ENCODE measurements around the gene YIPF5. TPM values are rescaled to one million over a fixed set of nuclear protein-coding genes. Genes with fewer than 3 reads are reported as not detected.
A peak's percentile ranks its signal among the peaks of the same experiment; 100 is the strongest.

YIPF5 gene
- total RNA-seq, 4 donors from 2014 or later: 15.5 to 26.5 (median 19.5) TPM

GRCh38 chr5:144191531-144191930, 21.1 kb upstream of the YIPF5 start:
- H3K9me3 ChIP-seq: no peaks in the 10 kb centered on the region
- H3K27me3 ChIP-seq: no peaks in the 10 kb centered on the region
- no peak for DNase-seq
- in situ Hi-C loops (cut with MboI; ENCODE audit: low sequenced_read_pairs in 4 of 4) (loop anchor here in 2 of 4 donors (25.0 kb wide), 1 partner anchor 1646 kb away; the partner anchor contains the start of gene PRELID2 (in 2 of the 2)), intact Hi-C loops (cut with DNase I; ENCODE audit: low total_unique reads) (no loop called here)
- no peaks in the 10 kb centered on the region for H3K36me3 ChIP-seq
- H3K27ac ChIP-seq: no peak overlapping the region
- TF ChIP-seq, protein P1, sequence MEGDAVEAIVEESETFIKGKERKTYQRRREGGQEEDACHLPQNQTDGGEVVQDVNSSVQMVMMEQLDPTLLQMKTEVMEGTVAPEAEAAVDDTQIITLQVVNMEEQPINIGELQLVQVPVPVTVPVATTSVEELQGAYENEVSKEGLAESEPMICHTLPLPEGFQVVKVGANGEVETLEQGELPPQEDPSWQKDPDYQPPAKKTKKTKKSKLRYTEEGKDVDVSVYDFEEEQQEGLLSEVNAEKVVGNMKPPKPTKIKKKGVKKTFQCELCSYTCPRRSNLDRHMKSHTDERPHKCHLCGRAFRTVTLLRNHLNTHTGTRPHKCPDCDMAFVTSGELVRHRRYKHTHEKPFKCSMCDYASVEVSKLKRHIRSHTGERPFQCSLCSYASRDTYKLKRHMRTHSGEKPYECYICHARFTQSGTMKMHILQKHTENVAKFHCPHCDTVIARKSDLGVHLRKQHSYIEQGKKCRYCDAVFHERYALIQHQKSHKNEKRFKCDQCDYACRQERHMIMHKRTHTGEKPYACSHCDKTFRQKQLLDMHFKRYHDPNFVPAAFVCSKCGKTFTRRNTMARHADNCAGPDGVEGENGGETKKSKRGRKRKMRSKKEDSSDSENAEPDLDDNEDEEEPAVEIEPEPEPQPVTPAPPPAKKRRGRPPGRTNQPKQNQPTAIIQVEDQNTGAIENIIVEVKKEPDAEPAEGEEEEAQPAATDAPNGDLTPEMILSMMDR (IDR thresholded peaks at IDR 0.05 in 4 of 5, conservative IDR thresholded peaks at IDR 0.05 in 1 of 5): no peak
- no peak for TF ChIP-seq POLR2A (IDR thresholded peaks at IDR 0.05)
- H3K4me1 ChIP-seq: peaks cover 5 to 6% of the 10 kb centered on the region in 2 donors
- no peak for ATAC-seq
- no peak overlapping the region for H3K4me3 ChIP-seq

DNA sequence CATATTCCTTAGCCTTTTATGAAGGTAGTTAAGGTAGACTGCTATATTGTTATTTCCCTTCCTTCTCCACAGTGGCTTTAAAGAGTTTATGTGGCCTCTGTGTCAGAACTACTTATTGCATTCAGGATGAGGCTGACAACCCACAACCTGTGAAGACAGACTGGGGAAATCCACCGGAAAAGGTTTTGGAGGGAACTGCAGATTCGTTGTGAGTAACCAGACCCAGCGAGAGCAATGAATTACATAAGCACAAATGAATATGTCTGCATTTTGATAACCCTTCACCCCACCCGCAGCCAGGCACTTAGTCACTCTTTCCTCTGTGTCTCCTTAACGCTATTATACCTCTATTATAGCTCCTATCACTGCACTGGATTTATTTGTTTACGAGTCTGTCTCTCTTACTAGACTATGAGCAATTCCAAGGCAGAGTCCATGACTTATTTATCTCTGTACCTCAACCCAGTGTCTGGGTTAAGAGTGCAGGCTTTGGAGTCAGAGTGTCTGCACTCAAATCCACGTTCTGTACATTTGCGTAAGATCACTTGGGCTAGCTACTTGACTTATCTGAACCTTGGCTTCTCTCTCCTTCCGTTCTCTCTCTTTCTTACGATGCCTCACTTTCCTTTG, 19.5 kb upstream of the YIPF5 start:
- intact Hi-C loops (cut with DNase I; ENCODE audit: low total_unique reads): no loop called here
- no peaks in the 10 kb centered on the region for H3K9me3 ChIP-seq
- in situ Hi-C loops (cut with MboI; ENCODE audit: low sequenced_read_pairs in 4 of 4): loop anchor here in 2 of 4 donors (25.0 kb wide), 1 partner anchor 1647 kb away; the partner anchor contains the start of gene PRELID2 (in 2 of the 2)
- no peaks in the 10 kb centered on the region for H3K36me3 ChIP-seq
- TF ChIP-seq, protein P1 (IDR thresholded peaks at IDR 0.05 in 4 of 5, conservative IDR thresholded peaks at IDR 0.05 in 1 of 5): no peak
- TF ChIP-seq POLR2A (IDR thresholded peaks at IDR 0.05): no peak
- peaks cover 5 to 6% of the 10 kb centered on the region in 2 donors for H3K4me1 ChIP-seq
- no peak overlapping the region for H3K27ac ChIP-seq
- H3K4me3 ChIP-seq: no peak overlapping the region
- no peak for DNase-seq
- no peak for ATAC-seq
- no peaks in the 10 kb centered on the region for H3K27me3 ChIP-seq

DNA sequence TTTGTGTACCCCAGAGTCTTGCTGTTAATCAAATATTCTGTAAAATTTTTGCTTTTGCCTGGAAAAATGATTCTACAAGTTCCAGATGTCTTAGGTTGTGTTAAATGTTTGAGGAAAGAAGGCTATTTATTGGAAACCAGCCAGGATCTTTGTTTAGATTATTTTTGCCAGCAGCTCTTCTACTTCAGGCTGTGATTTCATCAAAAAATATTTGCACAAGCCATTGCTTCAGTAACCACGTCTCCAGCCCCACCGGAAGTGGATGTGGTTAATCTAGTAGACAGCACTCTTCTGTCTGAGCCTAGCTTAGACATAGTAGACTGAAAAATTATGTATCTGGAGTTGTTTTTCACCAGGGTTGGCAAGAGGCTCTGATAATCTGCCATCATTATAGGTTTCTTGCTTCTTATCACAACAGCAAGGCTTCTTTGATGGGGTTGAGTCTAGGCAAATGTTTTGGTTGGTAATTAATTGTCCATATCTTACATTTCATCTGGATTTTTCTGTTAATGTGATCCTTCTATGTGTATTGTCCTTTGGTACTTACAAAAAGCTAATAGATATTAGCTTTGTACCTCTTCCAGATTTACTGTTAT, 17.3 kb upstream of the YIPF5 start:
- no peaks in the 10 kb centered on the region for H3K36me3 ChIP-seq
- H3K4me1 ChIP-seq: peaks cover 5 to 6% of the 10 kb centered on the region in 2 donors
- in situ Hi-C loops (cut with MboI; ENCODE audit: low sequenced_read_pairs in 4 of 4): loop anchor here in 2 of 4 donors (25.0 kb wide), 1 partner anchor 1650 kb away; the partner anchor contains the start of gene PRELID2 (in 2 of the 2)
- H3K27me3 ChIP-seq: no peaks in the 10 kb centered on the region
- TF ChIP-seq, protein P1 (IDR thresholded peaks at IDR 0.05 in 4 of 5, conservative IDR thresholded peaks at IDR 0.05 in 1 of 5): no peak
- TF ChIP-seq POLR2A (IDR thresholded peaks at IDR 0.05): no peak
- no peak overlapping the region for H3K4me3 ChIP-seq
- ATAC-seq: no peak
- no peak for DNase-seq
- no peaks in the 10 kb centered on the region for H3K9me3 ChIP-seq
- intact Hi-C loops (cut with DNase I; ENCODE audit: low total_unique reads): no loop called here
- no peak overlapping the region for H3K27ac ChIP-seq

DNA sequence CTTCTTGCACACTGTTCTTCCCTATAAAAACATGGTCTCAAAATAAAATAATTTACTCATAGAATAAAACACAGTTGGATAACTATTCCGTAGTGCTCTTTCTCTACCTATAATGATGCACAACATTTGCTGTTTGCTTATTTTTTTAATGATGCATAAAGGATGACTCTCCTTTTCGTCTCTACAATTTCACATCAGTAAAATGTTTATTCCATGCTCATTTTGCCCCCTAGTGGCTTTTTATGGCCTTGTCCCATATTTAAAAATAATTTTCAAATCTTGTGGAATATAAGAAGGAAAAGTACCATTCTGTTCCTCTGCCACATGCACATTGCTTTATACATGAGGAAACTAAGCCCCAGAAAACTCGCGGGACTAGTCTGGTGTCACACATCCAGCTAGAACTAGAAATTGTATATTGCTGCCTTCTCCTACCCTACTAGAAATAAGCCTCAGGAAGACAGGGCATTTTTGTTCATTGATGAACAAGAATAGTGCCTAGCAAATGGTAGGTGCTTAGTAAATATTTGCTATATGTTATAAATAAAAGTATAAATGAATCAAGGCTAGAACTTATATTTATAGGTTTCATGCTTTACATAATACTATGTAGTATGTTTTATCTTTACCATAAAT, 12.9 kb upstream of the YIPF5 start:
- intact Hi-C loops (cut with DNase I; ENCODE audit: low total_unique reads): no loop called here
- no peaks in the 10 kb centered on the region for H3K9me3 ChIP-seq
- ATAC-seq (no peak), DNase-seq (no peak)
- no peaks in the 10 kb centered on the region for H3K36me3 ChIP-seq
- no peak overlapping the region for H3K4me3 ChIP-seq
- H3K27me3 ChIP-seq: no peaks in the 10 kb centered on the region
- H3K4me1 ChIP-seq: peaks cover 5 to 6% of the 10 kb centered on the region in 2 donors
- no peak for TF ChIP-seq POLR2A (IDR thresholded peaks at IDR 0.05)
- TF ChIP-seq, protein P1 (IDR thresholded peaks at IDR 0.05 in 4 of 5, conservative IDR thresholded peaks at IDR 0.05 in 1 of 5): peak; percentile 16 to 62 (median 36)
- no peak overlapping the region for H3K27ac ChIP-seq
- in situ Hi-C loops (cut with MboI; ENCODE audit: low sequenced_read_pairs in 4 of 4): loop anchor here in 2 of 4 donors (25.0 kb wide), 1 partner anchor 1654 kb away; the partner anchor contains the start of gene PRELID2 (in 2 of the 2)
